GM18861 (cell line): ENCODE measurements around the gene RIMKLB.
"Not testable (repeated sequence)": the region's sequence is repeated elsewhere in the genome, so short reads cannot be mapped to it uniquely, and the experiment has no call there.

Experiments
- ATAC-seq: cut with Tn5 transposase; IDR thresholded peaks from one replicate; pipeline ENCODE4 v1.9.1; 2021; ENCODE audit not compliant: unreplicated experiment

The RIMKLB gene

DNA sequence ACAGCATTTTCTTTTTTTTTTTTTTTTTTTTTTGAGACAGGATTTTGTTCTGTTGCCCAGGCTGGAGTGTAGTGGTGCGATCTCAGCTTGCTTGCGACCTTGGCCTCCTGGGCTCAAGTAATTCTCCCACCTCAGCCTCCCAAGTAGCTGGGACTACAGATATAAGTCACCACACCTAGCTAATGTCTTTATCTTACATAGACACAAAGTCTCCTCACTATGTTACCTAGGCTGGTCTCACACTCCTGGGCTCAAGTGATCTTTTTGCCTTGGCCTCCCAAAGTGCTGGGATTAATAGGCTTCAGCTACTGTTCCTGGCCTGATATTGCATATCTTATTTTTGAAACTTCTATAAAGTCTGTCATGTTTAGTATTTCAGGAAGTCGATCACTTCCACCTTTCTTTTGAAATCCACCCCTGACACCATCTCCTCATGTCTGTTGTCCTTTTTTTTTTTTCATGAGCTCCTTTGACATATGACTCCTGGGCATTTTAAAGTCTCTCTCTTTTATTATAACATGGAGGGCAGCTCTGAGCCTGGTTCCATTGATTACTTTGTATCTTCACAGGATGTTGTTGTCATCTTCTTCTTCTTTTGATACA is 118.8 kb downstream of the RIMKLB start:
- no peak for ATAC-seq

DNA sequence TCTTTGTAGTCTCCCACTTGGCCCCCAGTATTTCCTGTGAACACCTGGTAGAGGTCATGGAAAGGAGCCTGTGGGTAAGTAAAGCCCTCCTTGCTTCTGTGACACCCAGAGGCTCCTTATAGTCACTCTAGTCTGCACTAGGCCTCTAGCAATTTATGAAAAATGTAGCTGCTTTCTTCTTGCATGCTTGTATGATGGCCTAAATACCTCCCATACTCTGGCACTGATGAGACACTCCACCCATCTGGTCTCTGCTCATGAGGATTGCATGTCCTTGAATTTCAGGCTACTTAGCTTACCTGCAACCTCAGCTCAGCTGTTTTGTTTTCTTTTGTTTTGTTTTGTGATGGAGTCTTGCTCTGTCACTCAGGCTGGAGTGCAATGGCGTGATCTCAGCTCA is 120.1 kb downstream of the RIMKLB start:
- ATAC-seq, result no peak

DNA sequence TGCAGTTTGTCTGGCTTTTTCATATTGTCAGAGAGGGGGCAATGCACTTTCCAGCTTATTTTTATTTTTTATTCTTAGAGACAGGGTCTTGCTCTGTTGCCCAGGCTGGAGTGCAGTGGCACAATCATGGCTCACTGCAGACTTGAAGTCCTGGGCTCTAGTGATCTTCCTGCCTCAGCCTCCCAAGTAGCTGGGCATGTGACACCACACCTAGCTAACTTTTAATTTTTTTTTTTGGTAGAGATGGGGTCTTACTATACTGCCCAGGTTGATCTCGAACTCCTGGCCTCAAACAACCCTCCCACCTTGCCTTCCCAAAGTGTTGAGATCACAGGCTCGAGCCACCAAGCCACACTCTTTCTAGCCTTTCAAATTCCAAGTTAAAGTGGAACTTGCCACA is 120.7 kb downstream of the RIMKLB start:
- no peak for ATAC-seq

GRCh38 chr12:8819666-8819980 is 121.8 kb downstream of the RIMKLB start:
- ATAC-seq, result no peak

DNA sequence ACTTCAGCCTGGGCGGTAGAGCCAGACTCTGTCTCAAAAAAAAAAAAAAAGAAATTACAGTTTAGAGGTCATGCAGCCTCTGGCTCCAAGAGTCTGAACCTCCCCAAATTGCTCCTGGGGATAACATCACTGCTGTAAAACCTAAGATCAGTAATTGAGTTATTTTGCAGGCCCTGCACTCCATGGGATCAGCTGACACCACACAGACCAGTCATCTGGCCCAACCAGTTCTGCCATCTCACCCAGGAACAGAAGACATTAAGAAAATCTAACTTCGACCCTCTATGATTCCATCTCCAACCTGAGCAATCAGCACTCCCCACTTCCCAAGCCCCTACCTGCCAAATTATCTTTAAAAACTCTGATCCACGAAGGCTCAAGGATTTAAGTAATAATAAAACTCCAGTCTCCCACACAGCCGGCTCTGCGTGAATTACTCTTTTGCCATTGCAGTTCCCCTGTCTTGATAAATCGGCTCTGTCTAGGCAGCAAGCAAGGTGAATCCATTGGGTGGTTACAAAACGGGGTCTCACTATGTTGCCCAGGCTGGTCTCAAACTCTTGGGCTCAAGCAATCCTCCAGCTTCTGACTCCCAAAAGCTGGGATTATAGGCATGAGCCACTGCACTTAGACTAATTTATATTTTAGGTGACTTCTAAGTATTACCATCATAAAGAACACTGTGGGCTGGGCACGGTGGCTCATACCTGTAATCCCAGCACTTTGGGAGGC is 123.1 kb downstream of the RIMKLB start:
- not testable (repeated sequence) for ATAC-seq

- ATAC-seq, result no peak
These were observed 123.8 kb downstream of the RIMKLB start for GRCh38 chr12:8821591-8821990.

- ATAC-seq, result no peak
These were observed 124.5 kb downstream of the RIMKLB start, which contains the start of gene A2ML1 for GRCh38 chr12:8822298-8822697. Gene A2ML1 (plus strand): TSS chr12:8822621. CDS start chr12:8822652, 31 bp downstream.

DNA sequence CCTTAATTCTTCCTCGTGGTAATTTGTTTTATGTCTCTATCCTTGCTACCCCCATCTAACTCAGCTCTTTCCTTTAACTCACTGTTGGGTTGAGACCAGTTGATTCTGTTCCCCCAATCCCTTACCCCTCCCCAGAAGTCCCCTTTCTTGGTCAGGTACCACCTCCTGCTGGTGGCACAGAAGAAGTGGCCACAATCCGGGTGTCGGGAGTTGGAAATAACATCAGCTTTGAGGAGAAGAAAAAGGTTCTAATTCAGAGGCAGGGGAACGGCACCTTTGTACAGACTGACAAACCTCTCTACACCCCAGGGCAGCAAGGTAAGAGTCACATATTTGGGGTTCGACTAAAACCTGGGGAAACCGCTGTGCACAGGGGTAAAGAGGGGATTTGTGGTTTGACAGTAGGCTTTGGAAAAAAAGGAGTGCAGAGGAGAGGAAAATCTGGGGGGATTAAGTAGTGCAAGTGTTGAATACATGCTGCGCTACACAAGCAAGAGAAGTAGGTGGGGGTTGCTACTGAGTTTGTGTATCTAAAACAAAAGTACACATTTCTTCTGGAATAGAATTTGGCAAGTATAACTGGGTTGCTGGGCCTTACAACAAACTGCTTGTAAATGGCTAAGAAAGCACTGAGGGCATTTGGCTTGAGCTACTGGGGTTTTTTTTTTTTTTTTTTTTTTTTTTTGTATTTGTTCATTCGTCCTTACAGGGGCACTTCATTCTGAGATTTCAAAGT is 125.9 kb downstream of the RIMKLB start:
- ATAC-seq, result no peak

DNA sequence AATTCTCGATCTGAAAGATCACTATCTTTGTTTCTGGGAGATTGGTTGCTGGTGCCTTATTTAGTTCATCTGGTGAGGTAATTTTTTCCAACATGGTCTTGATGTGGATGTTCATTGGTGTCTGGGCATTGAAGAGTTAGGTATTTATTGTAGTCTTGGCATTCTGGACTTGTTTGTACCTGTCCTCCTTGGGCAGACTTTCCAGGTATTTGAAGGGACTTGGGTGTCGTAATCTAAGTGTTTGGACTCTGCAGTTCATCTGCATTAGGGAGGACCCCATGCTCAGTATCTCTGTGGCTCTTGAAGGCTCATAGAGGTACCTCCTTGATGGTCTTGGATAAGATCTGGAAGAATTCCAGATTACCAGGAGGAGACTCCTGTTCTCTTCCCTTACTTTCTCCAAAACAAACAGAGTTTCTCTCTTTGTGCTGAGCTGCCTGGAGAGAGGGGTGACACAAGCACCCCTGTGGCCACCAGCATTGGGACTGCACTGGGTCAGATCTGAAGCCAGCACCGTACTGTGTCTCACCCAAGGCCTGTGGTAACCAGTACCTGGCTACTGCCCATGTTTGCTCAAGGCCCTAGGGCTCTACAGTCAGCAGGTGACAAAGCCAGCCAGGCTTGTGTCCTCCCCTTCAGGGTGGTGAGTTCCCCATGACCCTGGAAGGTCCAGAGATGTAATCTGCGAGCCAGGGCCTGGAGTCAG is 129.9 kb downstream of the RIMKLB start:
- ATAC-seq, result no peak

DNA sequence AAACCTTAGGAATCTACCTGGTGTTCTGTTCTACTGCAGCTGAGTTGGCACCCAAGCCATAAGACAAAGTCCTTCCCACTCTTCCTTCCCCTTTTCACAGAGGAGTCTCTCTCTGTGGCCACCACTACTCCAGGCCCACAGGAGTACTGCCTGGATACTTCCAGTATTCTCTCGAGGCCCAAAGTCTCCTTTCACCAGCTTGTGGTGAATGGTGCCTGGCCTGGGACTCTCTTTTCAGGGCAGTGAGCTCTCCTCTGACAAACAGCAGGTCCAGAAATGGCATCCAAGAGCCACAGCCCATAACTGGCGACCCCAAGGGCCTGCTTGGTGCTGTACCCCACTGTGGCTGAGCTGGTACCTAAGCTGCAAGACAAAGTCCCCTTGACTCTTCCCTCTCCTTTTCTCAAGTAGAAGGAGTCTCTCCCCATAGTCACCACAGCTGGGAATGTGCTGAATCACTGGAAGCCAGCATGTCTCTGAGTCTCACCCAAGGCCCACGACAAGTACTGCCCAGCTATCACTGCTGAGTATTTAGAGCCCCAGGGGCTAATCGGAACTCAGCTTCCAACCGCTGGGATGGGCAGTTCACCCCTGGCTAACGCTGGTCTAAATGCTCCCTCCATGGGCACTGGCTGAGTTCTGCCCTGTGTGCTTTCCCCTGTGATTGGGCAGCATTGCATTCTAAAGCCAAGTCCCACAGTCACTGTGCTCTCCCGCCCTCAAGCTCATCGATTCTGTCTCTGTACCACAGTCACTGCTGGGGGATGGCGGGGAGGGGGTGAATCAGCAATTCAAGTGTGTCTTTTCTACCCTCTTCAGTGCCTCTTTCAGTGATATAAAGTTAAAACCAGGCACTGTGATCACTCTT is 130.7 kb downstream of the RIMKLB start:
- no peak for ATAC-seq

DNA sequence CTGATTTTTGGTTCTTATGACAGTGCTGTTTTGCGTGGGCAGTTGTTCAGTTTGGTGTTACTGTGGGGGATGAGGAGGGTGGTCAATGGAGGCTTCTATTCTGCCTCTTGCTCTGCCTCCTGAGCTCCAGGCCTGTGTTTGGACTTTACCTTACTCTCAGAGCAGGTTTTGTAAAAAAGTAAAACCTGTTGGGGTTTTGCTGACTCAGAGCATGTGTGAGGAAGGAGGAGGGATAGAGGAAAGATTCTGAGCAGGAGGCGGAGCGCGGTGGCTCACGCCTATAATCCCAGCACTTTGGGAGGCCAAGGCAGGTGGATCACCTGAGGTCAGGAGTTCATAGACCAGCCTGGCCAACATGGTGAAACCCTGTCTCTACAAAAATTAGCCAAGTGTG is 131.3 kb downstream of the RIMKLB start:
- no peak for ATAC-seq

DNA sequence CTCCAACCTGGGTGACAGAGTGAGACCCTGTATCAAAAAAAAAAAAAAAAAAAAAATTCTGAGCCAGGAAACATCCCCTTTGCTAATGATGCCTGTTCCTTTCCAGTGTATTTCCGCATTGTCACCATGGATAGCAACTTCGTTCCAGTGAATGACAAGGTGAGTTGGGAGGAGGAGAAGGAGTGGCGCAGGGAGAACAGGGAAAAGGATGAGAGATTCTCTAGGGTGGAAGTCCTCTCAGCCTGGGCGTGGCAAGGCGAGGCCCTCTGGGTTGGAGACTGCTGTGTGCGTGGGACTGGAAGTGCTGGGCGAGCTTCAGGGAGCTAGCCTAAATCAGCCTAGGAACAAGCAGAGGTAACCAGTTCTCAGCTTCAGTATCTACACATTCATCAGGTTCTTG is 131.8 kb downstream of the RIMKLB start:
- ATAC-seq, result no peak

DNA sequence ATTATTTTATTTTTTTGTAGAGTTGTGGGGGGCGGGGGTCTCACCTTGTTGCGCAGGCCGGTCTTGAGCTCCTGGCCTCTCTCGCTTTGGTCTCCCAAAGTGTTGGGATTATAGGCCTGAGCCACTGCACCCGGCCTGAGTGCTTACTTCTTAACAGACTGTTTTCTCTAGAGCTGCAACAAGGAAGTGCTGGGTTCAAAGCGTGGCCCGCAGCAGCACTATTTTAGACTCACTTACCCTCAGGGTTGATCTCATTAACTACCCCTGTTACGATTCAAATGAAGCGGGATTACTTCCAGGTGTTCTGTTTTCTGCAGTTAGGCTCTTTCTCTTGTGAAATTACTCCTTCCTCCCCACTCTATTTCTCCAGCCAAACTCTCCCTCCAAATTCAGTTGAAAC is 133.3 kb downstream of the RIMKLB start:
- ATAC-seq, result no peak

DNA sequence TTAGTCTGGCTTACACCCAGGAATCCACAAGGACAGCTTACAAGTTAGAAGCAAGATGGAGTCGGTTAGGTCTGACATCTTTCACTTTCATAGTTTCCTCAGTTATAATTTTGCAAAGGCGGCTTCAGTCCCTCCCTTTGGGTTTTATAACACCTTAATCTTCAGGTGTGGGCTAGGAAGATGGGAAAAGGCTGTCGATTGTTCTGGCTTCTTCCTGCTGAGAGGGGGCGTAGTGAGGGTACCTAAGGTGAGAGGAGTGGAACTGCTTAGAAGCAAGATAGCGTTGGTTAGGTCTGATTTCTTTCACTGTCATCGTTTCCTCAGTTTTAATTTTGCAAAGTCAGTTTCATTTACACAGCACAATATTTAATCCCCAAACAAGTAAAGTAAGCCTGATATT is 134.7 kb downstream of the RIMKLB start:
- no peak for ATAC-seq
